Kidney tubule cell (primary cell): Measurements from ENCODE around the gene MED7.
"Not testable (repeated sequence)": the region's sequence is repeated elsewhere in the genome, so short reads cannot be mapped to it uniquely, and the experiment has no call there.

Source experiments
- DNase-seq: peaks from one replicate; pipeline ENCODE4 v3.0.0-alpha.2; 2018; ENCODE audit warnings: low spot score

MED7 gene

GRCh38 chr5:157142317-157143126, at the start of gene MED7:
TSS of gene MED7 (minus strand) at chr5:157142865. CDS start at chr5:157139431, 3,434 bp downstream.
- peak; percentile 99 for DNase-seq

GRCh38 chr5:157189223-157189622, 46.6 kb upstream of the MED7 start:
- DNase-seq, result no peak

DNA sequence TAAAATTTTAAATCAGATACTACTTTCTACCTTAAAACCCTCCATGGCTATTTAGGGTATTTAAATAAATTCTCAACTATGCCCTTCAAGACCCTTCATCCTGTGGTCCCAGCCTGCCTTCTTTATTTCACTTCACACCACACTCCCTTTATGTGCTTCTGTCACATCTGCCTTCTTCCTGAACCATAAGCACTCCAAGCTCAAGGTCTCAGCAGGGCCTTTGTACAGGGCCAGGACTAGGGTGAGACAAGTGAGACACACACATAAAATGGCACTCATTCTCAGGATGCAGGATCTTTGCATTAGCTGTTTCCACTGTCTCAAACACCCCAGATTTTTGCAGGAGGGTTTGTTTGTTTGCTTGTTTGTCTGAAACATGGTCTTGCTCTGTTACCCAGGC, 45.6 kb upstream of the MED7 start:
- DNase-seq, result no peak

GRCh38 chr5:157187046-157187754, 44.5 kb upstream of the MED7 start:
- DNase-seq, result no peak

GRCh38 chr5:157186309-157187045, 43.8 kb upstream of the MED7 start:
- DNase-seq, result no peak

- not testable (repeated sequence) for DNase-seq
Measured at GRCh38 chr5:157185122-157185521, 42.5 kb upstream of the MED7 start.

DNA sequence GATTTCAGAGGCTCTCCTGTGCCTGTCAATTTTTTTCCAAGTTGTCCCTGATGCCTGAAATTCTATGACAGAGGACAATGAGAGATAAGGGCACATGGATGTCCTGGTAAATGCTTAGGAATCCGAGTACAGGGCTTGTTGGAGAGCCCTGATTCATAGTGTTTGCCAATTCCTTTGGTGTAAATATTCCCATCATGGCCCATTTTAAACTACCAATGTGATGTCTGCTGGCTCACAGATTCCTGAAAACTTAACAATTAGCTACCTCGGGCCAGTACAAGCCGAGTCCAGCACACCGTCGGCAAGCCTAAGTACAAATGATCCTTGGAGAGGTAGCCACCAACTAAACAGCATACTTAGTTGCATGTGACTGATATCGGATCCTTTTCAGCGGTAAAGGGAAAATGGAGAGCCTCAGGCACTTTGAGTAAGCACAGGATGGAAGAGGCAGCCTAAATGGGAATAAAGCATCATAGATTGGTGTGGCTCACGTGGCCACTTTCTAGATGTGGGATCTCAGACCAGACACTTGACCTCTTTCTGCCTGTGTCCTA, 41.5 kb upstream of the MED7 start:
- no peak for DNase-seq

GRCh38 chr5:157182143-157182757, 39.6 kb upstream of the MED7 start:
- DNase-seq, result no peak

DNA sequence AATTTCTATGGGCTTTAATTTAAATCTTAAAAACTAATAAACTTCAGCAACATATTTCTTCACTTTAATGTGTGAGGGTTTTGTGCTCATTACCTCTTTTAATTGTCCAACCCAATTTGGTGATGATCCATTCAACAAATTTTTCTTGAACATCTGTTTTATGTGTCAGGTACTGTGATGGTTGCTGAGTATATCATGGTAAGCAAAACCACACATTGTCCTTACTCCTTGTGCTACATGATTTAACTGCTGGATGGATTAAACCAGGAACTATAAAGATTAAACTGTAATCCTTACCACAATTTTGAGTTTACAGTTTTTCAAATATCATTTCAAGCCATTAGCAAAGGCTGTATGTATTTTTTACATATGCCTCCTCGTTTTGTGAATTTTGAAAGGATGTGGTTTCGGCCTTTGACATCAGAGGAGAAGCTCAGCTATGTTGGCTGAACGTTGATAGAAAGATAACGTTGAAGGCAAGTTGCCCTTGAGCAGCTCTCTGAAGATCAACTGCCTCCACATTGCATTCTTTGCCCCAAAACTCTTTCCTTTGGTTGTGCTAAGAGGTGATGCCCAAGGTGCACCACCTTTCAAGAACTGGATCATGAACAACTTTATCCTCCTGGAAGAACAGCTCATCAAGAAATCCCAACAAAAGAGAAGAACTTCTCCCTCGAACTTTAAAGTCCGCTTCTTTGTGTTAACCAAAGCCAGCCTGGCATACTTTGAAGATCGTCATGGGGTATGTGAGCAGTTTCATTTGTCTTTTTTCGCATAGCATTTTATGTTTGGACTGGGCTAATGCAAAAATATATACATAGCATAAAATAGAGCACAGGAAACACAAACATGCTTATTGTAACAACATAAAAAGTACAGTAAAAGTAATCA, 38.0 kb upstream of the MED7 start, which contains the start of gene ITK:
Gene ITK (plus strand): TSS at position 467 of the 891 bp plus-strand sequence. CDS start 138 bp downstream, at position 605.
- DNase-seq, result no peak

DNA sequence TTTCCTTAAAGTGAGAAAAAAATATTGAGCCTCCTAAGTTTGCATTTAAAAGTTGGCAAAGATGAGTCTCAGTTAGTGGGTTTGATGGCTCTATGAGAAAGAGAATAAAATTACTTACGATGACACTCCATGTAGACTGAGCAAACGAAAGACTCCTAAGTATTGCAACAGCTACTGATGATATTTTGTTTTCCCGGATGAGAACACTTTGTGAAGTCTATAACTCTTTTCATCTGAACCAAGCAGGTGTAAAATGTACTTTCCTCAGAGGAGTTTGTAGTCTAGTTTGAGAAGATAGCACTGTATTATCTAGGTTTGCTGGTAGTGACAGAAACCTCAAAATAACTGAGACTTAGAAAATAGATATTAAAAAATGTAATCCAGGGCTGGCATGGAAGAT, 36.3 kb upstream of the MED7 start:
- no peak for DNase-seq

GRCh38 chr5:157177953-157178352, 35.3 kb upstream of the MED7 start:
- no peak for DNase-seq

DNA sequence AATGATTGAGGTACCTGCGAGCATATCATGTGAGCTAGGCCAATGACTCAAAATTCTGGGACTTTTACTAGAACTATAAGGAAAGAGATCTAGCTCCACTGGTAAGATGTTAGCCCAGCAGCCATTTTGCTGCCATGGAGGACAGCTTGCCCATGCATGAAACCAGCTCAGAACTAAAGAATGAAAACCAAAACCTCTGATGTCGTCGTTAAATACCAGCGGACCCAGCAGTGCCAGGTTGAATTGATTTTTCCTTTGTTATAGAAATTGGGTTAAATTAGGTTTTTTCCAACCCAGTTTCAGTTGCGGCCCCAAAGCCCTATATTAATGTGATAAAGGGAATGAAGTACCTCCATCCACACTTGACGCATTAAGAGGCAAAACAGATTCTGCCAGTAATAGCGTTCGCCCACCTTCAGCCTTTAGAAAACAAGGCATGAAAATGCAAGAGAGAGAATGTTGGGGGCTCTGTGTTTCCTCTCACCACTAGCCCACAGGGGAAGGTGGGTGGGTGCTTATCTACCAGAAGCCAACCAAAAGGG, 32.5 kb upstream of the MED7 start:
- peak; percentile 7 for DNase-seq

GRCh38 chr5:157172403-157172802, 29.7 kb upstream of the MED7 start:
- DNase-seq, result no peak

GRCh38 chr5:157168286-157168685, 25.6 kb upstream of the MED7 start:
- DNase-seq, result no peak

GRCh38 chr5:157167214-157167621, 24.6 kb upstream of the MED7 start:
- peak; percentile 86 for DNase-seq

DNA sequence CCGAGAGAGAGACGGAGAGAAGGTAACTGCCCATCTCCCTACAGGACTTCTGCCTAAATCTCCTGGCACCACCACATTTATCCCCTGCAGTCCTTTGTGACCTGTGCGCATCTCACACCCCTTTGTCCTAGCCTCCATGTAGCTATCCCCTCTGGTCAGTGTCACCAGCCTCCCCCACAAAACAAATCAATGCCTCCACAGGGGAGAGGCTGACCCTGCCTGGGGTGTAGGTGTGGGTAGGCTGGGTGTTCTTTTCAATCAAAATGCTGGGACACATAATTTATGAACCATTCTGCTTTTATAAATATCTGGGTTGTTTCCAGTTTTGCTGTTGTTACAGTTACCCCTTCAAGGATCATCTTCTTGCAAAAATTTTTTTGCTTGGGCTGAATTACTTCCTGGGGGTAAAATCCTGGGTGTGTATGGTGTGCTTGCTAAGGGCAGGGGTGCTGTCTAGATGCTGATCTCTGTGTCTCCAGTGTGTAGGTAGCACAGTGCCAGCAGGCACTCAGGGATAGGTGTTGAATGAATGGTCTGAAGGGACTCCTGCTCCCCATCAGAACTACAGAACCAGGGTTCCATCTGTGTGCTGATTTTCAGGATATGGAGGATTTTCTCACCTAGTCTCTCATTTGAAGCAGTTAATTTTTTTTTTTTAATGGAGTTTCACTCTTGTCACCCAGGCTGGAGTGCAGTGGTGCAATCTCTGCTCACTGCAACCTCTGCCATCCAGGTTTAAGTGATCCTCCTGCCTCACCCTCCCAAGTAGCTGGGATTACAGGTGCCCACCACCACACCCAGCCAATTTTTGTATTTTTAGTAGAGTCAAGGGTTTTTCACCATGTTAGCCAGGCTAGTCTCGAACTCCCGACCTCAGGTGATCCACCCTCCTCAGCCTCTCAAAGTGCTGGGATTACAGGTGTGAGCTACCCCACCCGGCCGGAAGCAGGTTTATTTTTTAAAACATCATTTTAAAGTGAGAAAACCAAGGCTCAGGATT, 23.8 kb upstream of the MED7 start, which contains the start of gene GARIN3:
Gene GARIN3 (minus strand): TSS at position 51 of the 1,000 bp plus-strand sequence. CDS start 96 bp downstream, outside the sequence.
- no peak for DNase-seq

- DNase-seq, result no peak
Measured at GRCh38 chr5:157165668-157166067, 23.0 kb upstream of the MED7 start.

- no peak for DNase-seq
Measured at GRCh38 chr5:157165261-157165660, 22.6 kb upstream of the MED7 start.

DNA sequence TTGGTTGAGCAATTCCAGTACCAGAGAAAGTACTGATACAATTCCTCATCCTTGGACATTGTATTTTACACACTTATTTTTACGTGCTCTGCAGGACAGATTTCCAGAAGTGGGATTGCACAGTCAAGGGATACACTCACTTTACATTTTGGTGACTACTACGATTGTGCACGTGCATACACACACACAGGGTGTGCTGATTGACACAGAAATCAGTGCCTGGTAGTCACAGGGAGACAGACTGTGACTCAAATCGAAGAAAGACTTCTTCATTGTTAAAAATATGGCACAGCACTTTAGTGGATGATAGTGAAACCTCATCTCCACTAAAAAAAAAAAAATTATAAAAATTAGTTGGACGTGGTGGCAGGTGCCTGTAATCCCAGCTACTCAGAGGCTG, 21.9 kb upstream of the MED7 start:
- DNase-seq, result no peak
